GM10266 (cell line): ENCODE measurements around the gene CXCL5.
"Not testable (repeated sequence)": the region's sequence is repeated elsewhere in the genome, so short reads cannot be mapped to it uniquely, and the experiment has no call there.

Source experiments
- DNase-seq: peaks from one replicate; pipeline ENCODE4 v3.0.0; 2012; ENCODE audit errors: extremely low spot score
- TF ChIP-seq, protein P1 (sequence below): IDR thresholded peaks from 2 replicates; pipeline ENCODE4 v1.5.1; 2012; ENCODE audit warnings: mild to moderate bottlenecking, low read depth; ENCODE audit not compliant: control insufficient read depth, insufficient read depth; ENCODE audit errors: missing control alignments

CXCL5 gene

DNA sequence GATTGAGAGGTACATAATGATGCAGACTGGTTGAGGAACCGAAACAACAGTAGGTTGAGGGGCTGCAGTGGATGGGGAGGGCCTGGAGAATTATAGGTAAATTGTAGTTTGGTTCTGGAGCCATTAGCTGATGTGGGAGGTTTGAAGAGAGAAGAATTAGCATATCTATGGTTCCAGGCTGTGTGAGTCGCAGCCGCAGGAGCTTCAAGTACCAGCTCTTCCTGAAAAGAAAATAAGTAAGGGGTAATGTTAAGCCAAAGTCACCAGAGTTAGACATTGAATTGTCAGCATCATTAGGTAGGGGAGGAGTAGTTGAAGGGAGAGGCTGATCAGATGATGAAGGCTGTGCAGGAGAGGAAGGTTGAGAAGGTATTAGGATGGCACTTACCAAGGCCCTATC, 46.1 kb downstream of the CXCL5 start:
- TF ChIP-seq, protein P1, sequence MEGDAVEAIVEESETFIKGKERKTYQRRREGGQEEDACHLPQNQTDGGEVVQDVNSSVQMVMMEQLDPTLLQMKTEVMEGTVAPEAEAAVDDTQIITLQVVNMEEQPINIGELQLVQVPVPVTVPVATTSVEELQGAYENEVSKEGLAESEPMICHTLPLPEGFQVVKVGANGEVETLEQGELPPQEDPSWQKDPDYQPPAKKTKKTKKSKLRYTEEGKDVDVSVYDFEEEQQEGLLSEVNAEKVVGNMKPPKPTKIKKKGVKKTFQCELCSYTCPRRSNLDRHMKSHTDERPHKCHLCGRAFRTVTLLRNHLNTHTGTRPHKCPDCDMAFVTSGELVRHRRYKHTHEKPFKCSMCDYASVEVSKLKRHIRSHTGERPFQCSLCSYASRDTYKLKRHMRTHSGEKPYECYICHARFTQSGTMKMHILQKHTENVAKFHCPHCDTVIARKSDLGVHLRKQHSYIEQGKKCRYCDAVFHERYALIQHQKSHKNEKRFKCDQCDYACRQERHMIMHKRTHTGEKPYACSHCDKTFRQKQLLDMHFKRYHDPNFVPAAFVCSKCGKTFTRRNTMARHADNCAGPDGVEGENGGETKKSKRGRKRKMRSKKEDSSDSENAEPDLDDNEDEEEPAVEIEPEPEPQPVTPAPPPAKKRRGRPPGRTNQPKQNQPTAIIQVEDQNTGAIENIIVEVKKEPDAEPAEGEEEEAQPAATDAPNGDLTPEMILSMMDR: no peak
- DNase-seq: no peak

DNA sequence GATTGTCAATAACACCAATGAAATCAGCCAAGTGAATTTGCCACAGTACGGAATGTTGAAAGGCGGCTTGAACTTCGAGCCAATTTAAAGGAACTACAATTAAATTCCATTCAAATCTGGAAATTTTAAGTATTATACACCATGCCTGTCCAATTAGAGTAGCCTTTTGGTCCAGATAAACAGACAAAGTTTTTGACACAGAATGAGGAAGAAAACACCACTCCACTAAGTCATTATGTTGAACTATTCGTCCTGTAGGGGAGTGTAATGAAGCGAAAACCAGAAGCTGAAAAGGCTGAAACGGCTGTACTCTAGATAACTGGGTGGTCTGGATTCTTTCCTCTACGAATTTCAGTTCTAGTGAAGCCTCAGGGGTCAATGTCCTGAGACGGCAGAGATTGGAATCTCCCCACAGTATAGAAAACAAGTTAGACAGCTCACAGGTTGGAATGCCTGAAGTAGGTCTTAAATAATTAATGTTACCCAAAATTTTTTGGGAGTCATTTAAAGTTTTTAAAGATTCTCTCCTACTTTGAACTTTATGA, 48.0 kb downstream of the CXCL5 start:
- not testable (repeated sequence) for DNase-seq

DNA sequence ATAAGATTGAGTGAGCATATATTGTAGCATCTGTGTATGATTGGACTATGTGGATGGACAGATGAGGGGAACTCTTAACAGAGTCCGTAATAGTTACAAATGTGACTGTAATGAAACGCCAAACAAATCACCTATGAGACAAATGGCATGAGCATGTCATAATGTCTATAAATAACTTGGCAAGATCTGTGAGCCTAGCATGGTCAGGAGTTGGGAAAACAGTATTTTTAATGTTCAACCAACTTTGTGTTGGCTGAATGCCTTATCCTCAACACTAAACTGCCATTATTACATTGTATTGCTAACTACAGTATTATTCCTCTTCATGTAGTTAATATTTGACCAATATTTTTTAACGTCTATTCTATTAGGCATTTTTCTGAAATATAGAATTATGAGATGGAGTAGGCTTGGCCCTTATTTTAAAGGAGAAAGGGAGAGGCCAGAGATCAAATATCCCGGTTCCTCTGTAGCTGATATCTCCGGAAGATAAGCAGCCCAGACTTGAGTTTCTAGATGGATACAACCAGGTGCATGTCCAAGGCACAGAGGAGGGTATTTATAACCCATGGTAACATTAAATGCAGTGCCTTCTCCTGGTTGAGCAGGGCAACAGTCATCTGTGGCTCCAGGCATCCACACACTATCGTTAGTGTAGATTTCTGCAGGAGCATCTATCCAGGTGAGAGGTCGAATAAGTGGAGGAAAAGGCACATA, 49.3 kb downstream of the CXCL5 start:
- DNase-seq: no peak

DNA sequence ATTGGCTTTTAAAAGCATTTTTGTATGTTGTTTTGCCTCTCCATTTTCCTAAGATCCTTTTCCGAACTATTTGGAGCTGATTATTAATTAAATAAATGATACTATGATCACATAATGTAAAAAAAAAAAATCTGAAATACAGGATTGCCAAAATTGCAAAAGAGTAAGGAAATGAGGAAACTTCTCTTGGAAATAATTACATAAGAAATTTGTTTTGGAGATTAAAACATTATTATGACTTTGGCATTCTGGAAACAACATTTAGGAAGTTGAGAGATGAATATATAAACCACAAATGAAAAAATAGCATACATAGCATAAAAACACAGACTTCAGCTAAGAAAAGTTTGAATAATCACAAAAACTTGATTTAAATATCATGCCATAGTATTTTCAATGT, 50.2 kb downstream of the CXCL5 start:
- TF ChIP-seq, protein P1: no peak

More for the DNA sequence above, 49.3 kb downstream of the CXCL5 start:
- TF ChIP-seq, protein P1: no peak

DNA sequence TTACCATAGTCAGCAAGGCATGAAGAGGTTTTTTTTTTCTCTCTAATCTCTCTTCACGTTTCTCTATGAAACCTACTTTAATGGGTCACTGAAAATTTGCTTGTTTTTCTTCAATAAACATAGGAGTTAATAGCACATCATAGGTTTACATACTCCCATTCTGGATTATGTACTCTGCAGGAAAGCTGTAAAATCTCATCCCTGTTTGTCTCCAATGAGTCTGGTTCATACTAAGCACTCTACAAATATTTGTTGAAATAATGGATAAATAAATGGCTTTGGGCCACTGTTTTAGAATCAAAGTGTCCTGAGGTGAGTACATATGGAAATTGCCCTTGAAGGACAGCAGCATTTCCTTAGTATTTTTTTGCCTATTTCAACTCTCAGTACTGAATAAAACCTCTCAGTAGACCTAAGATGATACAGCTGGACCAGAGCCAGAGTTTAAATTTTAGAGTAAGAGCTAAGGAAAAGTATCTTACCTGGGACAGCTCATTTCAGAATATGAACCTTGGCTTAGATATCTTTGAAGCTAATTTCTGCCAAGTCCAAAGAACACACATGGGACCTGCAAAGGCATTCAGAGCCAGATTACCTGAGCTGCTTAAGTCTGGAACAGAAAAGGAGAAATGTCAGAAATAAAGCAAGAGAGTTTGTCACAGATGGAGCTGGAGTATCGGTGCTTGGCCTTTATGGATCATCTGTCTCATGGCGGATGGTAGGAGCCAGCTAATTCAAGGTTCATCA, 51.1 kb downstream of the CXCL5 start:
- TF ChIP-seq, protein P1: no peak
- no peak for DNase-seq

More for the DNA sequence above, 50.2 kb downstream of the CXCL5 start:
- no peak for DNase-seq

DNA sequence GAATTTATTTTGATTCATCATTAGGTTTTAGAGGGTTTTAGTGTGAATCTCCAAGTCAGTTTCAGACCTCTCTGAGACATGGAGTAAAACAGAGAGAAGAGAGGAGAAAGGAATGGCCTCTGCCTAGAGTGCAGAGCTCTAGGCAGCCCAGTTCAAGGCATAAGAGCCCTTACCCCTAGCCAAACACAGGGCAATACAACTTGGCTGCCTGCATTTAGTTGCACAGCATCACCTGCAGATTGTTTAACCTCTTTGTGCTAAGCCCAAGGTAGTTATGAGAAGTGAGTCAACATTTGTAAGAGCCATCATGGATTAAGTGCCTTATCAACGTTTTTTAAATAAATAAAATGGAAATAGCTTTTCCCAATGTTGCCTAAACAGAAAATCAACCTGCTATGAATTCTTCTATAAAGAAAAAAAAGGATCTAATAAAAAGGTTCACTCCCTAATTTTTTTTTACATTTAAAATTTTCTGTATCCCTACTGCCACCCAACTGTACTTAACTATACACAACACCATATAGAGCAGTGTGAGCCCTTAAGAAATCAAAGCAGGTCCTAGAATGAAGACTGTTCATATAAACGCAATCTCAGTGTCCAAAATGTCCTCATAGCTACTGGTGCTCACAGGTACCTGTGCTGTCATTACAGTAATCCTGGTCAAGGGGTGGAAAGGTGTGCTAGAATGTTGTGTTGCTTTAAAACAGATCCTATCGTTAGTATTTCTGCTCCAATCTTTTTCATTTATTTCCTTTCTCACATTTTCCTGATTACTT, 52.6 kb downstream of the CXCL5 start:
- TF ChIP-seq, protein P1: no peak
- no peak for DNase-seq
